ENCODE results near the gene ERP27. TPM values are rescaled to one million over a fixed set of nuclear protein-coding genes. Genes with fewer than 3 reads are reported as not detected.

The ERP27 gene
- polyA plus RNA-seq, 1 of the 3 experiments (the other 2 are of a cell fraction), result 0.64 TPM

DNA sequence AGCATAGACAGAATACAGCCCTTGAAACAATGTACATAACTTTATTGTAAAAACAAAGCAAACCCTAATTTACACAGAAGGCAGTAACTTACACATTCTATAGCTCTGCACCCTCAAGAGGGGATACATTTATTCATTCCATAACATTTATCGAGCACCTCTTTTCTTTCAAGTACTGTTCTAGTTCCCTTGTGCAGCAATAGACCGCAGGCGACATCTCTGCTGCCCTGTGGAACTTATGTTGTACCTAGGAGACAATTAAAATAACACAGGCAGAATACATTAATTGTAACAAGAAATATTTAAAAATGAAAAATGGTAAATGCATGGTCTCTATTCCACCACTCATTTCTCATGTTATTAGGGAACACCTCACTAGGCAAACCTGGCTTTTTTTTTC lies 24.5 kb upstream of the ERP27 start (continued):
- TF ChIP-seq, protein P1, sequence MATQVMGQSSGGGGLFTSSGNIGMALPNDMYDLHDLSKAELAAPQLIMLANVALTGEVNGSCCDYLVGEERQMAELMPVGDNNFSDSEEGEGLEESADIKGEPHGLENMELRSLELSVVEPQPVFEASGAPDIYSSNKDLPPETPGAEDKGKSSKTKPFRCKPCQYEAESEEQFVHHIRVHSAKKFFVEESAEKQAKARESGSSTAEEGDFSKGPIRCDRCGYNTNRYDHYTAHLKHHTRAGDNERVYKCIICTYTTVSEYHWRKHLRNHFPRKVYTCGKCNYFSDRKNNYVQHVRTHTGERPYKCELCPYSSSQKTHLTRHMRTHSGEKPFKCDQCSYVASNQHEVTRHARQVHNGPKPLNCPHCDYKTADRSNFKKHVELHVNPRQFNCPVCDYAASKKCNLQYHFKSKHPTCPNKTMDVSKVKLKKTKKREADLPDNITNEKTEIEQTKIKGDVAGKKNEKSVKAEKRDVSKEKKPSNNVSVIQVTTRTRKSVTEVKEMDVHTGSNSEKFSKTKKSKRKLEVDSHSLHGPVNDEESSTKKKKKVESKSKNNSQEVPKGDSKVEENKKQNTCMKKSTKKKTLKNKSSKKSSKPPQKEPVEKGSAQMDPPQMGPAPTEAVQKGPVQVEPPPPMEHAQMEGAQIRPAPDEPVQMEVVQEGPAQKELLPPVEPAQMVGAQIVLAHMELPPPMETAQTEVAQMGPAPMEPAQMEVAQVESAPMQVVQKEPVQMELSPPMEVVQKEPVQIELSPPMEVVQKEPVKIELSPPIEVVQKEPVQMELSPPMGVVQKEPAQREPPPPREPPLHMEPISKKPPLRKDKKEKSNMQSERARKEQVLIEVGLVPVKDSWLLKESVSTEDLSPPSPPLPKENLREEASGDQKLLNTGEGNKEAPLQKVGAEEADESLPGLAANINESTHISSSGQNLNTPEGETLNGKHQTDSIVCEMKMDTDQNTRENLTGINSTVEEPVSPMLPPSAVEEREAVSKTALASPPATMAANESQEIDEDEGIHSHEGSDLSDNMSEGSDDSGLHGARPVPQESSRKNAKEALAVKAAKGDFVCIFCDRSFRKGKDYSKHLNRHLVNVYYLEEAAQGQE (IDR thresholded peaks at IDR 0.05; ENCODE audit: low read depth, low read length), result no peak
- TF ChIP-seq, protein P2, sequence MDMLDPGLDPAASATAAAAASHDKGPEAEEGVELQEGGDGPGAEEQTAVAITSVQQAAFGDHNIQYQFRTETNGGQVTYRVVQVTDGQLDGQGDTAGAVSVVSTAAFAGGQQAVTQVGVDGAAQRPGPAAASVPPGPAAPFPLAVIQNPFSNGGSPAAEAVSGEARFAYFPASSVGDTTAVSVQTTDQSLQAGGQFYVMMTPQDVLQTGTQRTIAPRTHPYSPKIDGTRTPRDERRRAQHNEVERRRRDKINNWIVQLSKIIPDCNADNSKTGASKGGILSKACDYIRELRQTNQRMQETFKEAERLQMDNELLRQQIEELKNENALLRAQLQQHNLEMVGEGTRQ (IDR thresholded peaks at IDR 0.05; ENCODE audit: borderline replicate concordance, low read depth, low read length), result no peak
- TF ChIP-seq TAF1 (IDR thresholded peaks at IDR 0.05; ENCODE audit: borderline replicate concordance, low read depth, low read length), result no peak
- TF ChIP-seq EZH2phosphoT487 (IDR thresholded peaks at IDR 0.05; ENCODE audit: borderline replicate concordance, low read depth), result no peak
- TF ChIP-seq, protein P3, sequence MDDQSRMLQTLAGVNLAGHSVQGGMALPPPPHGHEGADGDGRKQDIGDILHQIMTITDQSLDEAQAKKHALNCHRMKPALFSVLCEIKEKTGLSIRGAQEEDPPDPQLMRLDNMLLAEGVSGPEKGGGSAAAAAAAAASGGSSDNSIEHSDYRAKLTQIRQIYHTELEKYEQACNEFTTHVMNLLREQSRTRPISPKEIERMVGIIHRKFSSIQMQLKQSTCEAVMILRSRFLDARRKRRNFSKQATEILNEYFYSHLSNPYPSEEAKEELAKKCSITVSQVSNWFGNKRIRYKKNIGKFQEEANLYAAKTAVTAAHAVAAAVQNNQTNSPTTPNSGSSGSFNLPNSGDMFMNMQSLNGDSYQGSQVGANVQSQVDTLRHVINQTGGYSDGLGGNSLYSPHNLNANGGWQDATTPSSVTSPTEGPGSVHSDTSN (IDR thresholded peaks at IDR 0.05), result no peak
- TF ChIP-seq NRF1 (IDR thresholded peaks at IDR 0.05; ENCODE audit: low read depth, low read length), result no peak
- no peak for TF ChIP-seq GABPA (IDR thresholded peaks at IDR 0.05; ENCODE audit: low read depth)

DNA sequence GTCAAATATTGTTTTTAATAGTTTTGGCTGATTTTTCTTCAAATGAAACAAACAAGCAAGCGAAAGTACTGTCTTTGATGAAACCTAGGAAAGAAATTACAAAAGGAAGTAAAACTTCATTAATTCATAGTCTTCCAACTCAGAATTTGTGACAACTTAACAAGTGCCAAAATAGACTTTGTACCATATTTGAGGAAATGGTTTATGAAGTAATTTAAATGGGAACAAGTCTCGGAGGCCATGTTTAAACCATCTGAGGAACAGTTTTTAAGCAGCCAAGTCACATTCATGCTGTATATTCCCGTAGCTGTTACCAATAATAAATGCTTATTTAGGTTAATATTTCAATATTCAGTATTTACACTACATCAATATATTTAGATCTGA lies 23.8 kb upstream of the ERP27 start:
- peak overlapping the region; percentile 82 for H3K4me2 ChIP-seq
- H3K79me2 ChIP-seq (ENCODE audit: insufficient read depth), result peaks cover 42% of the 10 kb centered on the region
- no peaks in the 10 kb centered on the region for H3K9me3 ChIP-seq
- H3K36me3 ChIP-seq (replicated peaks in 1 of 2; ENCODE audit: control insufficient read depth in 1 of 2, insufficient read depth in 2 of 2, low read length in 1 of 2), result no peaks in the 10 kb centered on the region
- DNase-seq, result no peak
- no peaks in the 10 kb centered on the region for H3K27me3 ChIP-seq (ENCODE audit: insufficient read depth)
- peak overlapping the region; percentile 80 for H3K9ac ChIP-seq
- peak overlapping the region; percentile 62 for H2AFZ ChIP-seq (ENCODE audit: low read depth)
- peak overlapping the region; percentile 53 to 76; a peak in 3 of 4 replicates for H3K4me3 ChIP-seq (ENCODE audit: low read depth in 2 of 2, low read length in 1 of 2)
- POLR2A ChIA-PET, result no interaction called here
- whole genome bisulfite sequencing (ENCODE audit: low lambda C conversion rate), result 18% methylated on average over 3 of the region's 3 CpGs
- peaks cover 11 to 28% of the 10 kb centered on the region in 2 experiments for H3K4me1 ChIP-seq (ENCODE audit: control insufficient read depth in 1 of 2, insufficient read depth in 2 of 2, low read depth in 1 of 2, low read length in 1 of 2)
- H3K27ac ChIP-seq (ENCODE audit: low read depth in 2 of 2, low read length in 1 of 2), result peak overlapping the region; percentile 81 to 94
- TF ChIP-seq NFIC (IDR thresholded peaks at IDR 0.05; ENCODE audit: borderline replicate concordance) (no peak), YY1 (IDR thresholded peaks at IDR 0.05; ENCODE audit: low read depth) (peak; percentile 77; the same call in 1 of the 2 replicates)
- H3F3A ChIP-seq (replicated peaks; ENCODE audit: insufficient read depth), result peaks cover 35% of the 10 kb centered on the region
- no peaks in the 10 kb centered on the region for H4K20me1 ChIP-seq (ENCODE audit: insufficient read depth)
- H3K9me2 ChIP-seq, result no peaks in the 10 kb centered on the region
- CTCF ChIA-PET, result no interaction called here
